MM.1S (cell line): ENCODE results near the gene TTLL11.

Experiments
- EZH2 ChIP-seq: fragments of 300-600 bp; sonication (generic); optimal IDR thresholded peaks from 2 replicates; pipeline ENCODE3; 2017; ENCODE audit warnings: low read depth, mild to moderate bottlenecking, antibody characterized with exemption, low read length, mixed read lengths
- TF ChIP-seq, protein P1 (sequence below): fragments of 300-600 bp; sonication (generic); IDR thresholded peaks from 2 replicates; pipeline ENCODE4 v1.5.1; 2016; ENCODE audit warnings: antibody characterized with exemption, low read length, mixed read lengths

- TF ChIP-seq EZH2: no peak
- TF ChIP-seq, protein P1, sequence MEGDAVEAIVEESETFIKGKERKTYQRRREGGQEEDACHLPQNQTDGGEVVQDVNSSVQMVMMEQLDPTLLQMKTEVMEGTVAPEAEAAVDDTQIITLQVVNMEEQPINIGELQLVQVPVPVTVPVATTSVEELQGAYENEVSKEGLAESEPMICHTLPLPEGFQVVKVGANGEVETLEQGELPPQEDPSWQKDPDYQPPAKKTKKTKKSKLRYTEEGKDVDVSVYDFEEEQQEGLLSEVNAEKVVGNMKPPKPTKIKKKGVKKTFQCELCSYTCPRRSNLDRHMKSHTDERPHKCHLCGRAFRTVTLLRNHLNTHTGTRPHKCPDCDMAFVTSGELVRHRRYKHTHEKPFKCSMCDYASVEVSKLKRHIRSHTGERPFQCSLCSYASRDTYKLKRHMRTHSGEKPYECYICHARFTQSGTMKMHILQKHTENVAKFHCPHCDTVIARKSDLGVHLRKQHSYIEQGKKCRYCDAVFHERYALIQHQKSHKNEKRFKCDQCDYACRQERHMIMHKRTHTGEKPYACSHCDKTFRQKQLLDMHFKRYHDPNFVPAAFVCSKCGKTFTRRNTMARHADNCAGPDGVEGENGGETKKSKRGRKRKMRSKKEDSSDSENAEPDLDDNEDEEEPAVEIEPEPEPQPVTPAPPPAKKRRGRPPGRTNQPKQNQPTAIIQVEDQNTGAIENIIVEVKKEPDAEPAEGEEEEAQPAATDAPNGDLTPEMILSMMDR: no peak
Observed at GRCh38 chr9:121786998-121787422, 306.1 kb downstream of the TTLL11 start.
